ENCODE data around the gene MORC2.

MORC2 gene

GRCh38 chr22:30926706-30927105 lies 41.9 kb downstream of the MORC2 start:
- ATAC-seq: no peak
- TF ChIP-seq ZC3H10 (CRISPR knock-in tag; IDR thresholded peaks at IDR 0.05) (no peak), CSDC2 (CRISPR knock-in tag; IDR thresholded peaks at IDR 0.05) (no peak), PPARA (CRISPR knock-in tag; IDR thresholded peaks at IDR 0.05; ENCODE audit: borderline replicate concordance) (no peak), SNAI2 (CRISPR knock-in tag; IDR thresholded peaks at IDR 0.05) (no peak)

- TF ChIP-seq TSHZ2 (CRISPR knock-in tag; IDR thresholded peaks at IDR 0.05) (no peak), ZC3H10 (CRISPR knock-in tag; IDR thresholded peaks at IDR 0.05) (no peak), ZNF70 (CRISPR knock-in tag; IDR thresholded peaks at IDR 0.05) (no peak), SNAI2 (CRISPR knock-in tag; IDR thresholded peaks at IDR 0.05) (no peak), ZFP30 (CRISPR knock-in tag; IDR thresholded peaks at IDR 0.05) (no peak), PATZ1 (CRISPR knock-in tag; IDR thresholded peaks at IDR 0.05; ENCODE audit: borderline replicate concordance) (no peak), GLIS3 (CRISPR knock-in tag; IDR thresholded peaks at IDR 0.05) (no peak), TCF4 (CRISPR knock-in tag; IDR thresholded peaks at IDR 0.05; ENCODE audit: borderline replicate concordance) (no peak), POU6F1 (CRISPR knock-in tag; IDR thresholded peaks at IDR 0.05; ENCODE audit: borderline replicate concordance, low read depth) (no peak), CREB5 (CRISPR knock-in tag; IDR thresholded peaks at IDR 0.05; ENCODE audit: low read depth) (no peak), ZFP3 (CRISPR knock-in tag; IDR thresholded peaks at IDR 0.05) (no peak), ZNF8 (CRISPR knock-in tag; IDR thresholded peaks at IDR 0.05) (no peak), ISL1 (CRISPR knock-in tag; IDR thresholded peaks at IDR 0.05) (no peak)
- ATAC-seq: no peak
These were observed 42.9 kb downstream of the MORC2 start for GRCh38 chr22:30925667-30926066.

- TF ChIP-seq PPARA (CRISPR knock-in tag; IDR thresholded peaks at IDR 0.05; ENCODE audit: borderline replicate concordance): no peak
- TF ChIP-seq CSRNP3 (CRISPR knock-in tag; IDR thresholded peaks at IDR 0.05): no peak
- TF ChIP-seq OSR1 (CRISPR knock-in tag; IDR thresholded peaks at IDR 0.05): no peak
- no peak for TF ChIP-seq ZFP3 (CRISPR knock-in tag; IDR thresholded peaks at IDR 0.05)
- no peak for TF ChIP-seq ARNTL (CRISPR knock-in tag; IDR thresholded peaks at IDR 0.05; ENCODE audit: borderline replicate concordance, low read depth)
- TF ChIP-seq POU6F1 (CRISPR knock-in tag; IDR thresholded peaks at IDR 0.05; ENCODE audit: borderline replicate concordance, low read depth): no peak
- TF ChIP-seq ESRRG (CRISPR knock-in tag; IDR thresholded peaks at IDR 0.05): no peak
- TF ChIP-seq BACH2 (CRISPR knock-in tag; IDR thresholded peaks at IDR 0.05; ENCODE audit: borderline replicate concordance): no peak
- TF ChIP-seq TSHZ2 (CRISPR knock-in tag; IDR thresholded peaks at IDR 0.05): no peak
- no peak for TF ChIP-seq ZNF565 (CRISPR knock-in tag; conservative IDR thresholded peaks at IDR 0.05; ENCODE audit: low read depth)
- no peak for TF ChIP-seq SNAI2 (CRISPR knock-in tag; IDR thresholded peaks at IDR 0.05)
- no peak for TF ChIP-seq ISL1 (CRISPR knock-in tag; IDR thresholded peaks at IDR 0.05)
- TF ChIP-seq TCF4 (CRISPR knock-in tag; IDR thresholded peaks at IDR 0.05; ENCODE audit: borderline replicate concordance): no peak
- no peak for TF ChIP-seq TOX (CRISPR knock-in tag; IDR thresholded peaks at IDR 0.05; ENCODE audit: borderline replicate concordance)
- ATAC-seq: no peak
These were observed 45.2 kb downstream of the MORC2 start for GRCh38 chr22:30923168-30923900.
